ENCODE data around the gene POPDC3.

GRCh38 chr6:105226598-105227294 lies 46.9 kb upstream of the POPDC3 start:
- no peak for TF ChIP-seq POLR2A (IDR thresholded peaks at IDR 0.05)
- no peak for TF ChIP-seq CTCF (IDR thresholded peaks at IDR 0.05)

All from lower leg skin (tissue), 3 donors.